ENCODE results near the gene DYRK1A.

The DYRK1A gene

GRCh38 chr21:37565530-37566223, 199.1 kb downstream of the DYRK1A start:
- H3K4me3 ChIP-seq (ENCODE audit: severe bottlenecking), result no peak overlapping the region
- no peak for ATAC-seq (ENCODE audit: low read depth)
- no peak overlapping the region for H3K27ac ChIP-seq (ENCODE audit: poor library complexity, severe bottlenecking)
- no peak for DNase-seq (ENCODE audit: low spot score)
- no peaks in the 10 kb centered on the region for H3K9me3 ChIP-seq (ENCODE audit: severe bottlenecking)
- no peaks in the 10 kb centered on the region for H3K4me1 ChIP-seq (ENCODE audit: insufficient read depth, poor library complexity, severe bottlenecking)
- TF ChIP-seq CTCF (IDR thresholded peaks at IDR 0.05; ENCODE audit: poor library complexity, severe bottlenecking), result no peak
- H3K27me3 ChIP-seq (ENCODE audit: insufficient read depth, poor library complexity, severe bottlenecking), result no peaks in the 10 kb centered on the region
- H3K36me3 ChIP-seq (ENCODE audit: low read depth), result no peaks in the 10 kb centered on the region

DNA sequence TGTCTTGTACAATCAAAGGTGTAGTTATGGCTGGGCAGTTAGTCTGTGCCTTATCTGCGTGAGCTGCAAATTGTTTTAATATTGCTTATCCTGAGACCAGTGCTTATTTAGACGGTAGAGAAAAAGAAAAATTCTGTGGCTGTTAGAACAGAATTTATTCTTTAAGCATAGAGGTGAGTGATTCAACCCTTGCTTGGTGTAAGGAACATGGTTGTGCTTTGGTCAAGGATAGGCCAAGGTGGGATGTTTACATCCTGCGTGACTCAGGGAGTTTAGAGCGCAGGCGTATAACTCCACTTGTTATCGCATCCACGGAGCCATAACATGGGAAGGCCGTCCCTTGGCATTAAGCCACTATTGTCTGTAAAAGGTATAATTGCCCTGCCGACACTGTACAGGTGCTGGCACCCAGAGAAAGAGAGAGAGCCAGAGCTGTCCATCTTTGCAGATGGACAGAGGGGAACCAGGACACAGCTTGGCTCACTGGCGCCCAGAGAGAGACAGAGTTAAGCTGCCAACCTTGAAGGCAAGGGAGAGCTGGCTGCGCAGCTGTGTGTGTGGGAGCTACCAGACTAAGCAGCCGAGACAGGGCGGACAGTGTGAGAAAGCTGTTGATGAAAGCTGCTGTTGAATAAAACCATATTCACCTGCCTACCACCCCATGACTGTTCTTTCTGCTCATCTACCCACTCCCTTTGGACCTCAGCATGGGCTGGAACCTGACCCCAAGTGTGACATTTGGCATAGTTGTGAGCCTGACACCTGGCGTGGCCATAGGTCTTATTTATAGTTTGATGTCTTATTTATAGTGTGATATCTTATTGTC, 200.4 kb downstream of the DYRK1A start:
- no peak overlapping the region for H3K4me3 ChIP-seq (ENCODE audit: severe bottlenecking)
- no peak for DNase-seq (ENCODE audit: low spot score)
- no peak for TF ChIP-seq CTCF (IDR thresholded peaks at IDR 0.05; ENCODE audit: poor library complexity, severe bottlenecking)
- no peaks in the 10 kb centered on the region for H3K4me1 ChIP-seq (ENCODE audit: insufficient read depth, poor library complexity, severe bottlenecking)
- H3K36me3 ChIP-seq (ENCODE audit: low read depth), result no peaks in the 10 kb centered on the region
- no peaks in the 10 kb centered on the region for H3K27me3 ChIP-seq (ENCODE audit: insufficient read depth, poor library complexity, severe bottlenecking)
- no peaks in the 10 kb centered on the region for H3K9me3 ChIP-seq (ENCODE audit: severe bottlenecking)
- H3K27ac ChIP-seq (ENCODE audit: poor library complexity, severe bottlenecking), result no peak overlapping the region
- ATAC-seq (ENCODE audit: low read depth), result no peak

- no peak for ATAC-seq (ENCODE audit: low read depth)
- no peak for TF ChIP-seq CTCF (IDR thresholded peaks at IDR 0.05; ENCODE audit: poor library complexity, severe bottlenecking)
These were observed 201.8 kb downstream of the DYRK1A start for GRCh38 chr21:37568415-37568814.

GRCh38 chr21:37568916-37569315, 202.3 kb downstream of the DYRK1A start:
- H3K27ac ChIP-seq (ENCODE audit: poor library complexity, severe bottlenecking), result no peak overlapping the region
- DNase-seq (ENCODE audit: low spot score) (no peak), ATAC-seq (ENCODE audit: low read depth) (no peak)
- H3K36me3 ChIP-seq (ENCODE audit: low read depth), result no peaks in the 10 kb centered on the region
- no peaks in the 10 kb centered on the region for H3K9me3 ChIP-seq (ENCODE audit: severe bottlenecking)
- no peaks in the 10 kb centered on the region for H3K4me1 ChIP-seq (ENCODE audit: insufficient read depth, poor library complexity, severe bottlenecking)
- no peaks in the 10 kb centered on the region for H3K27me3 ChIP-seq (ENCODE audit: insufficient read depth, poor library complexity, severe bottlenecking)
- no peak for TF ChIP-seq CTCF (IDR thresholded peaks at IDR 0.05; ENCODE audit: poor library complexity, severe bottlenecking)
- H3K4me3 ChIP-seq (ENCODE audit: severe bottlenecking), result no peak overlapping the region

More at GRCh38 chr21:37568415-37568814, 201.8 kb downstream of the DYRK1A start:
- Histone ChIP-seq H3K27me3 (ENCODE audit: insufficient read depth, poor library complexity, severe bottlenecking) (no peaks in the 10 kb centered on the region), H3K27ac (ENCODE audit: poor library complexity, severe bottlenecking) (no peak overlapping the region), H3K9me3 (ENCODE audit: severe bottlenecking) (no peaks in the 10 kb centered on the region), H3K4me3 (ENCODE audit: severe bottlenecking) (no peak overlapping the region), H3K4me1 (ENCODE audit: insufficient read depth, poor library complexity, severe bottlenecking) (no peaks in the 10 kb centered on the region), H3K36me3 (ENCODE audit: low read depth) (no peaks in the 10 kb centered on the region)
- no peak for DNase-seq (ENCODE audit: low spot score)

All from RWPE2 (cell line).